ENCODE results near the gene TMLHE.
"Not testable (repeated sequence)": the region's sequence is repeated elsewhere in the genome, so short reads cannot be mapped to it uniquely, and the experiment has no call there.

The TMLHE gene

DNA sequence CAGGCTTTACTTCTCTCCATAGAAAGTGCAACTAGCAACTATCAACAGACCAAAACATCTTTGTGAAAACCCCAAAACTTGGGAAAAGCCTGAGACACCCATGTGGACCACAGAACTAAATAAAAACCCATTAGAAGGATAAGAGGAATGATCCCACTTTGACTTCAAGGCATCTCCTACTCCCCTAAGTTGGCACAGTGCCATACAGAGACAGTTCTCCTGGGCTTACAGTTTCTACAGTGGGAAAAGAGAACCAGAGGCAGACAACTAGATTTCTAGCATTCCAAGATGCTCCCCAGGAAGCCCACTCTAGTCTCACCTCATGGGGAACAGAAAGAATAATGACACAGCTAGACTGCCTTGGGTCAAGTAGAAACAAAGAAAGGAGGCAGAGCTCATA, 20.4 kb downstream of the TMLHE start:
- H3K4me1 ChIP-seq: peaks cover 7% of the 10 kb centered on the region
- H3K4me3 ChIP-seq: no peak overlapping the region
- H3K27me3 ChIP-seq (ENCODE audit: low read depth): no peaks in the 10 kb centered on the region
- DNase-seq (ENCODE audit: low spot score in 2 of 2): no peak
- peaks cover 5% of the 10 kb centered on the region; the same call in 1 of the 2 replicates for H3K9me3 ChIP-seq
- H3K36me3 ChIP-seq (replicated peaks): no peaks in the 10 kb centered on the region
- in situ Hi-C loops (cut with MboI; ENCODE audit: low sequenced_read_pairs): no loop called here

GRCh38 chrX:155577682-155578081, 35.1 kb downstream of the TMLHE start:
- Histone ChIP-seq H3K27me3 (ENCODE audit: low read depth) (no peaks in the 10 kb centered on the region), H3K9me3 (peaks cover 5% of the 10 kb centered on the region), H3K36me3 (replicated peaks) (no peaks in the 10 kb centered on the region), H3K4me3 (no peak overlapping the region), H3K4me1 (peaks cover 4% of the 10 kb centered on the region)
- no peak for DNase-seq (ENCODE audit: low spot score in 2 of 2)
- in situ Hi-C loops (cut with MboI; ENCODE audit: low sequenced_read_pairs): no loop called here

DNA sequence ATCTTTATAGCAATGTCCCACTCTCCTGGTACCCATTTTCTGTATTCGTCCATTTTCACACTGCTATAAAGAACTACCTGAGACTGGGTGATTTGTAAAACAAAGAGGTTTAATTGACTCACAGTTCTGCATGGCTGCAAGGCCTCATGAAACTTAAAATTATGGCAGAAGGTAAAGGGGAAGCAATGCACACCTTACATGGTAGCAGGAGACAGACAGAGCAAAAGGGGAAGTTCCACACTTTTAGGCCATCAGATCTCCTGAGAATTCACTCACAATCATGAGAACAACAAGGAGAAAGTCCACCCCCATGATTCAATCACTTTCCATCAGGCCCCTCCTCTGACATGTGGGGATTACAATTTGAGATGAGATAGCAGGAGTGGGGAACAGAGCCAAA, 49.7 kb downstream of the TMLHE start:
- Histone ChIP-seq H3K4me3 (no peak overlapping the region), H3K4me1 (no peaks in the 10 kb centered on the region), H3K9me3 (no peaks in the 10 kb centered on the region), H3K27me3 (ENCODE audit: low read depth) (no peaks in the 10 kb centered on the region), H3K36me3 (replicated peaks) (no peaks in the 10 kb centered on the region)
- no peak for DNase-seq (ENCODE audit: low spot score in 2 of 2)
- in situ Hi-C loops (cut with MboI; ENCODE audit: low sequenced_read_pairs): no loop called here

DNA sequence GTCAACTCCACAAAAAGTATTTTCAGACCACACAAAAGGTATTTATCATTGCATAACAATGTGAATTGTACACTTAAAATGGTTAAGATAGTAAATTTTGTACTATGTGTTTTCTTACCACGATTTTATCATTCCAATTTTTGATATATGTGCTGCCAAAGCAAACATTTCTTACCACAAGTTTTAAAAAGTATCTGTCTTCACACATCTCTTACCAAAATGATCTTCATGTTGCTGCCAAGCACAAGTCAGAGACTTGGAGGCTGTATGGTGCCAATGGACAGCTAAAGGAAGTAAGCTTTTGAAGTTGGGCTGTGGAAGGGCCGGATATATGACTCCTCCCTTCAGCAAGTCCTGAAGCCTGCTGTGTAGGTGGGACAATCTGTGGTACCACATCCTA, 67.9 kb downstream of the TMLHE start:
- H3K27me3 ChIP-seq (ENCODE audit: low read depth): no peaks in the 10 kb centered on the region
- H3K9me3 ChIP-seq: no peaks in the 10 kb centered on the region; the same call in 1 of the 2 replicates
- H3K36me3 ChIP-seq (replicated peaks): peaks cover 12% of the 10 kb centered on the region; the same call in 1 of the 2 replicates
- in situ Hi-C loops (cut with MboI; ENCODE audit: low sequenced_read_pairs): loop anchor here (25.0 kb wide), 1 partner anchor 133 kb away; no protein-coding TSS in a partner anchor
- H3K4me3 ChIP-seq: no peak overlapping the region
- DNase-seq (ENCODE audit: low spot score in 2 of 2): no peak
- no peaks in the 10 kb centered on the region for H3K4me1 ChIP-seq

DNA sequence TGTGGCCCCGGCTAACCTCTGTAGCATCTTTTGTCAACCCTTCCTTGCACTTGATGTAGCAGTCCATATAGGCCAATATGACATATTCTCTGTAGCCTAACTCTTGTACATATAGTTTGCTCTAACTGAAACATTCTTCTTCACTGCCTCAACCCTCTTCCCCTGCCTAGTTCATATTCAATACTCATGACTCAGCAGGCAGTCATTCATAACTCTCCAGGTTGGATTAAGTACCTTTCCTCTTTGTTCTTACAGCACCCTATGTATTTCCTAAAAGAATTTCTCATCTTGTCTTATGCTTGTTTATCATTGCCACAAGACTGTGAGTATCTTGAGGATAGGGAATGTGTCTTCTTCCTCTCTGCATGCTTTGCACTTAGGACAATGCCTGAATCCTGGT, 76.9 kb downstream of the TMLHE start:
- Histone ChIP-seq H3K27me3 (ENCODE audit: low read depth) (no peaks in the 10 kb centered on the region), H3K36me3 (replicated peaks) (no peaks in the 10 kb centered on the region), H3K4me1 (no peaks in the 10 kb centered on the region), H3K4me3 (no peak overlapping the region), H3K9me3 (no peaks in the 10 kb centered on the region)
- no peak for DNase-seq (ENCODE audit: low spot score in 2 of 2)
- in situ Hi-C loops (cut with MboI; ENCODE audit: low sequenced_read_pairs): loop anchor here (25.0 kb wide), 1 partner anchor 124 kb away; no protein-coding TSS in a partner anchor

DNA sequence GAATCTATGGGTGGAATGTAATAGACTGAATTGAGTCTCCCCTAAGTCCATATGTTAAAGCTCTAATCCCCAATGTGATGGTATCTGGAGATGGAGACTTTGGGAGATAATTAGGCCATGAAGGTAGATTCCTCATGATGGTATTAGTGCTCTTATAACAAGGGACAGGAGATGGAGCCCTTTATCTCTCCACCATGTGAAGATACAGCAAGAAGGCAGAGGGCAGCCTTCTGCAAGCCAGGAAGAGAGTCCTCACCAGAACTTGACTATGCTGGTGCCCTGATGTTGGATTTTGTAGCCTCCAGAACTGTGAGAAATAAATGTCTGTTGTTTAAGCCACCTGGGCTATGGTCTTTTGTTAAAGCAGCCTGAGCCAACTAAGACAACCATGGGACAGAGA, 78.0 kb downstream of the TMLHE start:
- DNase-seq (ENCODE audit: low spot score in 2 of 2): no peak
- Histone ChIP-seq H3K9me3 (no peaks in the 10 kb centered on the region), H3K27me3 (ENCODE audit: low read depth) (no peaks in the 10 kb centered on the region), H3K4me1 (no peaks in the 10 kb centered on the region), H3K36me3 (replicated peaks) (no peaks in the 10 kb centered on the region), H3K4me3 (no peak overlapping the region)
- in situ Hi-C loops (cut with MboI; ENCODE audit: low sequenced_read_pairs): loop anchor here (25.0 kb wide), 1 partner anchor 122 kb away; no protein-coding TSS in a partner anchor

GRCh38 chrX:155527023-155527422, 85.7 kb downstream of the TMLHE start:
- not testable (repeated sequence) for H3K4me3 ChIP-seq; H3K4me1 ChIP-seq; H3K9me3 ChIP-seq; DNase-seq (ENCODE audit: low spot score in 2 of 2); H3K27me3 ChIP-seq (ENCODE audit: low read depth)
- in situ Hi-C loops (cut with MboI; ENCODE audit: low sequenced_read_pairs): loop anchor here (25.0 kb wide), 1 partner anchor 115 kb away; no protein-coding TSS in a partner anchor
- peaks cover 11% of the 10 kb centered on the region for H3K36me3 ChIP-seq (replicated peaks)

DNA sequence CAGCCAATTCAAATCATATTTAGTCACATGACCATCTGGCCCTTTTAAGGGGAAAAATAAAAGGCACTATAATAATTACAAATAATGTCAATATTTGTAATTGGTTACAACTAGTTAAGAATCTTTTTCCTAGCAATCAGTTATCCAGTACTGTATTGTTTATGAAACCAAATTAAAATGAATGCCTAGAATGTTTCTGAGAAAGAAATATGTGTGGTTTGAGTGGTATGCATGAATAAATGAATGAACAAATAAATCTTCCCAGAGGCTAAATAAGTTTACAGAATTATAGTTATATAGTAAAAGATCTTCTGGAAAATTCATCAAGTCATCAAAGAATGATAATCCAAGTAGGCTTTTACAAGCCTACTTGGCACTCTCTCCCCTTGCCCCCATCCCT, 98.5 kb downstream of the TMLHE start:
- no peak overlapping the region for H3K4me3 ChIP-seq
- DNase-seq (ENCODE audit: low spot score in 2 of 2): no peak
- in situ Hi-C loops (cut with MboI; ENCODE audit: low sequenced_read_pairs): no loop called here

DNA sequence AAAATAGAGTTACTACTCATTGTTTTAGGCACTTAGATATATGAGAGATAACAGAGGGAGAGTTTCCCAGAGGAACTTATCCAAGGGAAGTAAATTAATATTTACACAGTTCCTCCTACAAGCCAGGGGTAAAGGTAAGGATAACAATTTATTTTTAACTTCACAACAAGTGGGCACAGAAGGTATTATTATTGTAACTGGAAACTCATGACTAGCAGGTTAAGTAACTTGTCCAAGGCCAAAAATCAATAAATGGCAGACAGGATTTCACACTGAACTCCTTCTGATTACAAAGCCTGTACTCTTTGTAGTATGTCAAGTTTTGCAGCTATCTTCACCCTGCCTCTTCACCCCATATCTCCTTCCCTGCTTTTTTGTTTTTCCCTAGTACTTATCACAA, 107.5 kb downstream of the TMLHE start:
- Histone ChIP-seq H3K4me1 (no peaks in the 10 kb centered on the region), H3K9me3 (no peaks in the 10 kb centered on the region), H3K4me3 (no peak overlapping the region), H3K27me3 (ENCODE audit: low read depth) (no peaks in the 10 kb centered on the region), H3K36me3 (replicated peaks) (no peaks in the 10 kb centered on the region)
- in situ Hi-C loops (cut with MboI; ENCODE audit: low sequenced_read_pairs): no loop called here
- no peak for DNase-seq (ENCODE audit: low spot score in 2 of 2)

More for the DNA sequence above, 98.5 kb downstream of the TMLHE start:
- no peaks in the 10 kb centered on the region for H3K27me3 ChIP-seq (ENCODE audit: low read depth)
- no peaks in the 10 kb centered on the region for H3K4me1 ChIP-seq
- no peaks in the 10 kb centered on the region; the same call in 1 of the 2 replicates for H3K36me3 ChIP-seq (replicated peaks)
- no peaks in the 10 kb centered on the region for H3K9me3 ChIP-seq

- H3K36me3 ChIP-seq (replicated peaks); H3K4me1 ChIP-seq; H3K4me3 ChIP-seq; DNase-seq (ENCODE audit: low spot score in 2 of 2); H3K9me3 ChIP-seq; in situ Hi-C loops (cut with MboI; ENCODE audit: low sequenced_read_pairs); H3K27me3 ChIP-seq (ENCODE audit: low read depth): not testable (repeated sequence)
Observed at GRCh38 chrX:155495134-155495533, 117.6 kb downstream of the TMLHE start.

GRCh38 chrX:155491421-155491820, 121.3 kb downstream of the TMLHE start:
- H3K27me3 ChIP-seq (ENCODE audit: low read depth); H3K4me1 ChIP-seq; in situ Hi-C loops (cut with MboI; ENCODE audit: low sequenced_read_pairs); DNase-seq (ENCODE audit: low spot score in 2 of 2); H3K36me3 ChIP-seq (replicated peaks); H3K4me3 ChIP-seq; H3K9me3 ChIP-seq: not testable (repeated sequence)

DNA sequence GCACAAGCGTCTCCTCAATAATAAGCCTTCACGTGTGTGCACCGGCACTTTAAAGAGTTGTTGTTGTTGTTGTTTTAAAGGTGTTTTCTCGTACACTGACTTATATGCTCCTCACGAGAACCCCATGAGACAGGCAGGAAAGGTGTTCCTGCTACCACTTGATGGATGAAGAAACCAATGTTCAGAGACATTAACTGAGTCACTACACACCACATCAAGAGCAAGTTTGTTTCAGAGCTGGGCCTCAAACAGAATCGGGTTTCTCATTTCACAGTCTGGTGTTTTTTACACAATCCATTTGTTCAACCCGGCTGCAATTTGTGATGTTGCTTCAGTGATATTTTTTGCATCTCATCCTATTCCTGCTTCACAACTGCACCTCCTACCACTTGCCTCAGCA, 135.6 kb downstream of the TMLHE start:
- H3K4me1 ChIP-seq; H3K9me3 ChIP-seq; H3K36me3 ChIP-seq (replicated peaks); in situ Hi-C loops (cut with MboI; ENCODE audit: low sequenced_read_pairs); DNase-seq (ENCODE audit: low spot score in 2 of 2); H3K4me3 ChIP-seq; H3K27me3 ChIP-seq (ENCODE audit: low read depth): not testable (repeated sequence)

- DNase-seq (ENCODE audit: low spot score in 2 of 2); H3K36me3 ChIP-seq (replicated peaks); H3K27me3 ChIP-seq (ENCODE audit: low read depth); H3K9me3 ChIP-seq; in situ Hi-C loops (cut with MboI; ENCODE audit: low sequenced_read_pairs); H3K4me3 ChIP-seq; H3K4me1 ChIP-seq: not testable (repeated sequence)
Observed at GRCh38 chrX:155466269-155466938, 146.3 kb downstream of the TMLHE start.

- H3K36me3 ChIP-seq (replicated peaks); in situ Hi-C loops (cut with MboI; ENCODE audit: low sequenced_read_pairs): not testable (repeated sequence)
Observed at GRCh38 chrX:155460501-155460900, 152.3 kb downstream of the TMLHE start.

DNA sequence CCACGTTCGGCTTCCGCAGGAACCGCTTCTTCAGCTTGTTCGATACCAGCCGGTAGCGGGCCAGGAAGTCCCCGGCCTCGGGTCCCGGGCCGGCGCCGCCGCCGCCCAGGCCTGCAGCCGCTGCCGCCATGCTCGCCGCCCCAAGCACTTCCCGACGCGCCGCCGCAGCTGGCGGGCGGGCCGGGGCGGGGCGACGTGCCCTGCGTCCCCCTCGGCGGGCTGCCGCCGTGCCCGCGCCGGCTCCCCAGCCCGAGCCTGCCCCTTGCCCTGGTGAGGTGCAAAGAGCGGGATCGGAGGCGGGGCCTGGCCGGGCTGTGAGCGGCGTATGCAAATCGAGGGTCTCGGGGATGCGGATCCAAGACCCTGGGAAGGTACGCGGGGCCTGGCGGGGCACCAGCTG, 154.3 kb downstream of the TMLHE start, which contains the start of gene F8A3:
Gene F8A3, minus strand, starts transcription at position 150 of the 400 bp plus-strand sequence. Its CDS starts 20 bp downstream, at position 130.
- H3K27me3 ChIP-seq (ENCODE audit: low read depth); H3K4me1 ChIP-seq; DNase-seq (ENCODE audit: low spot score in 2 of 2); H3K36me3 ChIP-seq (replicated peaks); in situ Hi-C loops (cut with MboI; ENCODE audit: low sequenced_read_pairs); H3K9me3 ChIP-seq; H3K4me3 ChIP-seq: not testable (repeated sequence)

More at GRCh38 chrX:155460501-155460900, 152.3 kb downstream of the TMLHE start:
- not testable (repeated sequence) for H3K4me1 ChIP-seq; H3K4me3 ChIP-seq; DNase-seq (ENCODE audit: low spot score in 2 of 2); H3K9me3 ChIP-seq; H3K27me3 ChIP-seq (ENCODE audit: low read depth)

Data from HAP-1 (cell line).